Measurements from ENCODE around the gene FAXC.

DNA sequence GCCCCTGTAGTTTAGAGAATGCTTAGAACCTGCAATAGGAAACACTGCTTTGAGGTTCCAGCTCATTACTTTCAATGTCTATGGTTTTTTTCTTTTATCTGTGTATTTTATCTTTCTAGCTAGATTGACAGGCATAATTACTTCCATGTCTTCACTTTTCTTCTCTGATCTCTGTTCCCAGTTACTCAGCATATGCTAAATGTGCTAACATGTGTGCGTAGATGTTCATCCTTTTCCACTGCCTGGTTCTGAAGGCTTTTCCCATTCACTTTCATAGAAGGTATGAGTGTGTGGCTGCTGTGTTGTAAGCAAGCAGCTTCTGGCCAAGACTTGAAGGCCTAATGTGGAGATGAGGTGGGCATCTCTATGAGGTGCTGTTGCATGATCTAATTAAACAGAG is 38.9 kb downstream of the FAXC start:
- TF ChIP-seq EZH2 (IDR thresholded peaks at IDR 0.05; ENCODE audit: borderline replicate concordance, low read depth, low read length, severe bottlenecking) (no peak), POLR2AphosphoS5 (IDR thresholded peaks at IDR 0.05; ENCODE audit: insufficient read depth, low read depth, low read length) (no peak), POLR2A (IDR thresholded peaks at IDR 0.05; ENCODE audit: low read depth, low read length) (no peak), JUN (IDR thresholded peaks at IDR 0.05; ENCODE audit: borderline replicate concordance, insufficient read depth, insufficient read length, low read depth) (no peak), MYC (IDR thresholded peaks at IDR 0.05; ENCODE audit: low read depth, low read length) (no peak), GATA2 (IDR thresholded peaks at IDR 0.05; ENCODE audit: insufficient read depth, insufficient read length, low read depth, low read length) (no peak)
- TF ChIP-seq, protein P1, sequence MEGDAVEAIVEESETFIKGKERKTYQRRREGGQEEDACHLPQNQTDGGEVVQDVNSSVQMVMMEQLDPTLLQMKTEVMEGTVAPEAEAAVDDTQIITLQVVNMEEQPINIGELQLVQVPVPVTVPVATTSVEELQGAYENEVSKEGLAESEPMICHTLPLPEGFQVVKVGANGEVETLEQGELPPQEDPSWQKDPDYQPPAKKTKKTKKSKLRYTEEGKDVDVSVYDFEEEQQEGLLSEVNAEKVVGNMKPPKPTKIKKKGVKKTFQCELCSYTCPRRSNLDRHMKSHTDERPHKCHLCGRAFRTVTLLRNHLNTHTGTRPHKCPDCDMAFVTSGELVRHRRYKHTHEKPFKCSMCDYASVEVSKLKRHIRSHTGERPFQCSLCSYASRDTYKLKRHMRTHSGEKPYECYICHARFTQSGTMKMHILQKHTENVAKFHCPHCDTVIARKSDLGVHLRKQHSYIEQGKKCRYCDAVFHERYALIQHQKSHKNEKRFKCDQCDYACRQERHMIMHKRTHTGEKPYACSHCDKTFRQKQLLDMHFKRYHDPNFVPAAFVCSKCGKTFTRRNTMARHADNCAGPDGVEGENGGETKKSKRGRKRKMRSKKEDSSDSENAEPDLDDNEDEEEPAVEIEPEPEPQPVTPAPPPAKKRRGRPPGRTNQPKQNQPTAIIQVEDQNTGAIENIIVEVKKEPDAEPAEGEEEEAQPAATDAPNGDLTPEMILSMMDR (IDR thresholded peaks at IDR 0.05; ENCODE audit: extremely low read depth in 1 of 2, insufficient read depth in 1 of 2, low read depth in 1 of 2, low read length in 2 of 2) = no peak
- TF ChIP-seq, protein P2, sequence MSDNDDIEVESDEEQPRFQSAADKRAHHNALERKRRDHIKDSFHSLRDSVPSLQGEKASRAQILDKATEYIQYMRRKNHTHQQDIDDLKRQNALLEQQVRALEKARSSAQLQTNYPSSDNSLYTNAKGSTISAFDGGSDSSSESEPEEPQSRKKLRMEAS (IDR thresholded peaks at IDR 0.05; ENCODE audit: insufficient read depth, insufficient read length) = no peak

Measured in endothelial cell of umbilical vein (primary cell).